Stimulated activated memory B cell treated with anti-CD40 and anti-IgM and Interleukin-4, amounts not matched to agents 10 μg/mL and 1 μg/mL and 100 μg/mL, for 72 hours (primary cell): ENCODE data around the gene HS2ST1.

Experiments used
- ATAC-seq: fragments of 150-1000 bp; cut with Tn5 transposase; 2 replicates; pipeline ENCODE4 v1.10.0; 2021
- H3K27ac Mint-ChIP-seq: one replicate; pipeline ENCODE4 v1.8.0; 2022; ENCODE audit warnings: mild to moderate bottlenecking, mixed read lengths
- H3K27me3 Mint-ChIP-seq: one replicate; pipeline ENCODE4 v1.8.0; 2022; ENCODE audit warnings: mixed read lengths
- H3K36me3 Mint-ChIP-seq: one replicate; pipeline ENCODE4 v1.8.0; 2022; ENCODE audit warnings: mixed read lengths
- H3K4me1 Mint-ChIP-seq: one replicate; pipeline ENCODE4 v1.8.0; 2022; ENCODE audit warnings: mixed read lengths
- H3K4me3 Mint-ChIP-seq: one replicate; pipeline ENCODE4 v1.8.0; 2022; ENCODE audit warnings: mild to moderate bottlenecking, moderate library complexity, mixed read lengths
- H3K9me3 Mint-ChIP-seq: one replicate; pipeline ENCODE4 v1.8.0; 2022; ENCODE audit warnings: mixed read lengths

Gene HS2ST1

GRCh38 chr1:86913896-86914600 is 387 bp upstream of the HS2ST1 start, which contains the start of gene SELENOF:
Gene SELENOF, minus strand, starts transcription at chr1:86914126. Its CDS starts 15 bp downstream, at chr1:86914111.
- peaks cover 24% of the 10 kb centered on the region for H3K36me3 Mint-ChIP-seq
- H3K4me1 Mint-ChIP-seq: peaks cover 40% of the 10 kb centered on the region
- no peak within 1 kb of the TSS for H3K4me3 Mint-ChIP-seq
- peak; percentile 97 for ATAC-seq
- no peaks in the 10 kb centered on the region for H3K9me3 Mint-ChIP-seq
- H3K27me3 Mint-ChIP-seq: no peaks in the 10 kb centered on the region
- no peak within 1 kb of the TSS for H3K27ac Mint-ChIP-seq

GRCh38 chr1:86914998-86915736 is 732 bp downstream of the HS2ST1 start:
- Mint-ChIP-seq H3K4me3 (no peak overlapping the region), H3K27ac (no peak overlapping the region), H3K36me3 (peaks cover 13% of the 10 kb centered on the region), H3K27me3 (no peaks in the 10 kb centered on the region), H3K9me3 (no peaks in the 10 kb centered on the region), H3K4me1 (peaks cover 29% of the 10 kb centered on the region)
- peak; percentile 25 for ATAC-seq

DNA sequence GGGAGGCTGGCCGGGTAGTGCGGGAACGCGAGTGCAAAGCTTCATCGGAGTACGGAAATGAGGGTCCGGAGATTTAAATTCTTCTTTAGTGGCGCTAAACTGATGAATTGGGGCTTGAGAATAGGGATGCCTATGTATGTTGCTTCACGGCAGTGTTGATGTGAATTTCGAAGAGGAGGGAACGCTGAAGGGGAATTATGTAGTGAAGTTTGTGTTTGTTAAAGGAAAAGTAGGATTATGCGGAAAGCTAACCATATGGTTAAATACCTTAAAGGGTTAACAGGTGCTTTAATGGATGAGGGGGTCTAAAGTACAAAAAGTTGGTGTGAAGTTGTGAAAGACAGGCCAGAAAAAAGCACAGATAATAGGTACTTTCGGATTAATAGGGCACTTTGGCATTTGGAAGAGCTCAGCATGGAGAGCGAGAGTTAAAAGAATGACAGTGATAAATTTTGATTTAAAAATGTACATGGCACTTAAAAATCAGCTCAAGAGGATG is 1.4 kb downstream of the HS2ST1 start:
- no peaks in the 10 kb centered on the region for H3K9me3 Mint-ChIP-seq
- no peak for ATAC-seq
- peaks cover 23% of the 10 kb centered on the region for H3K4me1 Mint-ChIP-seq
- H3K27ac Mint-ChIP-seq: no peak overlapping the region
- no peak overlapping the region for H3K4me3 Mint-ChIP-seq
- no peaks in the 10 kb centered on the region for H3K27me3 Mint-ChIP-seq
- H3K36me3 Mint-ChIP-seq: peaks cover 8% of the 10 kb centered on the region

GRCh38 chr1:86916752-86917151 is 2.3 kb downstream of the HS2ST1 start:
- Mint-ChIP-seq H3K4me3 (no peak overlapping the region), H3K9me3 (no peaks in the 10 kb centered on the region), H3K27ac (no peak overlapping the region), H3K4me1 (peaks cover 13% of the 10 kb centered on the region), H3K36me3 (peaks cover 9% of the 10 kb centered on the region), H3K27me3 (no peaks in the 10 kb centered on the region)
- ATAC-seq: no peak

DNA sequence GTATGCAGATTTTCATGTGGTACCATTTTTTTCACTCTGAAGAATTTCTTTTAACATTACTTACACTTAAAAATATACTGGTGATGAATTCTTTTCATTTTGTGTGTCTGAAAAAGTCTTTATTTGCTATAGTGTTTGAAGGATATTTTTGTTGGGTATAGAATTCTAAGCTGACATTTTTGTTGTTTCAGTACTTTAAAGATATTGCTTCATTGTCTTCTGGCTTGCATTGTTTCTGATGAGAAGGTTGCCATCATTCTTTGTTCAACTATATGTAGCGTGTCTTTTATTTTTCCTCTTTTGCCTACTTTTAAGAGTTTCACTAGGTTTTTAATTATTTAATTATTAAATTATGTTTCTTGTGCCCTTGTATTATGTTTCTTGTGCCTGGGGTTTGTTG is 8.0 kb downstream of the HS2ST1 start:
- H3K36me3 Mint-ChIP-seq: peaks cover 43% of the 10 kb centered on the region
- H3K9me3 Mint-ChIP-seq: peaks cover 11% of the 10 kb centered on the region
- H3K27ac Mint-ChIP-seq: no peak overlapping the region
- no peak overlapping the region for H3K4me3 Mint-ChIP-seq
- ATAC-seq: no peak
- H3K4me1 Mint-ChIP-seq: peaks cover 14% of the 10 kb centered on the region
- H3K27me3 Mint-ChIP-seq: no peaks in the 10 kb centered on the region

DNA sequence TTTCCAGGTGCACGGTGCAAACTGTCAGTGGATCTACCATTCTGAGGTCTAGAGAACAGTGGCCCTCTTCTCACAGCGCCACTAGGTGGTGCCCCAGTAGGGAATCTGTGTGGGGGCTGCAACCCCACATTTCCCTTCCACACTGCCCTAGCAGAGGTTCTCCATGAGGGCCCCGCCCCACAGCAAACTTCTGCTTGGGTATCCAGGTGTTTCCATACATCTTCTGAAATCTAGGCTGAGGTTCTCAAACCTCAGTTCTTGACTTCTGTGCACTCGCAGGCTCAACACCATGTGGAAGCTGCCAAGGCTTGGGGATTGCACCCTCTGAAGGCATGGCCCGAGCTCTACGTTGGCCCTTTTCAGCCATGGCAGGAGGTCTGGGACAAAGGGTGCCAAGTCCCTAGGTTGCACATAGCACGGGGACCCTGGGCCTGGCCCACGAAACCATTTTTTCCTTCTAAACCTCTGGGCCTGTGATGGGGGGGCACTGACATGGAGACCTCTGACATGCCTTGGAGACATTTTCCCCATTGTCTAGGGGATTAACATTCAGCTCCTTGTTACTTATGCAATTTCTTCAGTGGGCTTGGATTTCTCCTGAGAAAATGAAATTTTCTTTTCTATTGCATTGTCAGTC is 10.0 kb downstream of the HS2ST1 start:
- ATAC-seq: no peak
- Mint-ChIP-seq H3K27me3 (no peaks in the 10 kb centered on the region), H3K27ac (no peak overlapping the region), H3K36me3 (peaks cover 43% of the 10 kb centered on the region), H3K9me3 (peaks cover 11% of the 10 kb centered on the region), H3K4me1 (peaks cover 24% of the 10 kb centered on the region), H3K4me3 (no peak overlapping the region)

GRCh38 chr1:86925742-86926141 is 11.3 kb downstream of the HS2ST1 start:
- no peak overlapping the region for H3K4me3 Mint-ChIP-seq
- no peak overlapping the region for H3K27ac Mint-ChIP-seq
- H3K9me3 Mint-ChIP-seq: peaks cover 11% of the 10 kb centered on the region
- peaks cover 43% of the 10 kb centered on the region for H3K36me3 Mint-ChIP-seq
- peaks cover 24% of the 10 kb centered on the region for H3K4me1 Mint-ChIP-seq
- H3K27me3 Mint-ChIP-seq: no peaks in the 10 kb centered on the region
- no peak for ATAC-seq

GRCh38 chr1:86926883-86927282 is 12.4 kb downstream of the HS2ST1 start:
- no peak overlapping the region for H3K4me3 Mint-ChIP-seq
- no peak for ATAC-seq
- peaks cover 26% of the 10 kb centered on the region for H3K4me1 Mint-ChIP-seq
- H3K27ac Mint-ChIP-seq: peak overlapping the region; percentile 15
- peaks cover 11% of the 10 kb centered on the region for H3K9me3 Mint-ChIP-seq
- no peaks in the 10 kb centered on the region for H3K27me3 Mint-ChIP-seq
- peaks cover 35% of the 10 kb centered on the region for H3K36me3 Mint-ChIP-seq

DNA sequence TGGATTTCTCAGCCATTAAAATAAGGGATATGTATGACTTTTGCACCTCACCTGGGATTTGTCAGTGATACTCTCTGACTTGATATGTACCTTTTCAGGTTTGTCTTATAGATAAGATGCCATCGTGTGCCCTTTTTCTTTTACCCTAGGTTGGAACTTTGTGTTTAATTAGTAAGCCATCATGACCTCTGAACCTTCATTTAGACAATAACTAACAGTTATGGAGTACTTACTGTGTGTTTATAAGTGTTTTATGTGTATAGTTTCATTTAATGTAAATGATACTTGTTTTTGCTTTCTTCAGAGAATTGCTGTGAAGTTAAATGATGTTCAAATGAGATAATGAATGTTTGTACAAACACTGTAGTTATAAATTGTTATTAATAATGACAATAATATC is 14.4 kb downstream of the HS2ST1 start:
- Mint-ChIP-seq H3K4me1 (peaks cover 39% of the 10 kb centered on the region), H3K9me3 (peaks cover 7% of the 10 kb centered on the region), H3K4me3 (no peak overlapping the region), H3K27ac (no peak overlapping the region), H3K36me3 (peaks cover 21% of the 10 kb centered on the region), H3K27me3 (no peaks in the 10 kb centered on the region)
- ATAC-seq: no peak

GRCh38 chr1:86933051-86933450 is 18.6 kb downstream of the HS2ST1 start:
- no peak overlapping the region for H3K27ac Mint-ChIP-seq

GRCh38 chr1:86933562-86934377 is 19.3 kb downstream of the HS2ST1 start:
- H3K36me3 Mint-ChIP-seq: no peaks in the 10 kb centered on the region
- H3K27me3 Mint-ChIP-seq: no peaks in the 10 kb centered on the region
- H3K4me1 Mint-ChIP-seq: peaks cover 34% of the 10 kb centered on the region
- no peak overlapping the region for H3K27ac Mint-ChIP-seq
- ATAC-seq: no peak
- no peaks in the 10 kb centered on the region for H3K9me3 Mint-ChIP-seq
- H3K4me3 Mint-ChIP-seq: no peak overlapping the region

More at GRCh38 chr1:86933051-86933450, 18.6 kb downstream of the HS2ST1 start:
- Mint-ChIP-seq H3K27me3 (no peaks in the 10 kb centered on the region), H3K9me3 (no peaks in the 10 kb centered on the region), H3K4me3 (no peak overlapping the region), H3K36me3 (no peaks in the 10 kb centered on the region), H3K4me1 (peaks cover 29% of the 10 kb centered on the region)
- no peak for ATAC-seq

DNA sequence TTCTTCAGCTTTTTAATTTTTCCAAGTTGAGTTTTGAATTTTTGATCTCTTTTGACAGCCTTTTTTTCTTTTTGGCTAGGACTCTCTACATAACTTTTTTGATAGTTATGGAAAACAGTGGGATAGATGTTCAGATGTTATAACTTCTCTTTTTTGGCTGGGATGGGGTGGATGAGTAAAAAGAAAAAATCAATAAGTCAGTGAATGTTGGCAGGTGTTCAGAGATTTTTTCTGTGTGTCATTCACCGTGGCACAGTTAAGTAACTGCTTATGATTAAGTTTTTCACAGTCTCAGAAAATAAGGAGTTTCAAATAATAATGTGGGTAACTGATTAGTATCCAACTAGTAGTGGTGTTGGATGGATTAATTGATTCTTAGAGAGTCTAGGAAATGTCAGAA is 24.0 kb downstream of the HS2ST1 start:
- Mint-ChIP-seq H3K4me1 (peaks cover 29% of the 10 kb centered on the region), H3K4me3 (no peak overlapping the region), H3K27ac (peak overlapping the region; percentile 7), H3K36me3 (no peaks in the 10 kb centered on the region), H3K9me3 (no peaks in the 10 kb centered on the region), H3K27me3 (no peaks in the 10 kb centered on the region)
- ATAC-seq: no peak

DNA sequence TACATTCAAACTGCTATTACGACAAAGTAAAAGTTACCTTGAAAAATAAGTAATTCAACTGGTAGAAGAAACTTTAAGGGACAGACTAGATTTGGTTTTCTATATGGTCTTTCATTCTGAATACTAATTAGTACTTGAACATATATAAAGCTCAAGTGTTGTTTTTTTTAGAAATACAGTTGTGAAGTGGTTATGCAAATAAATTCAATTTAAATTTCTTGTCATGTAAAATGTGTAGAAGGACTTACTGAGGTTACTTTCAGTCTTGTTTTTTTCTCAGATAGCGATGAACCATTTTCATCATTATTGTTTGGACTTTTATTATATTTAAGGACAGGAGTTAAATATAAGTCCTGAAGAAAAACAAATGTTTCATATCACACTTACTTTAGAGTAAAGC is 24.4 kb downstream of the HS2ST1 start:
- Mint-ChIP-seq H3K36me3 (no peaks in the 10 kb centered on the region), H3K27ac (peak overlapping the region; percentile 7), H3K4me1 (peaks cover 25% of the 10 kb centered on the region), H3K4me3 (no peak overlapping the region), H3K27me3 (no peaks in the 10 kb centered on the region), H3K9me3 (no peaks in the 10 kb centered on the region)
- ATAC-seq: no peak

DNA sequence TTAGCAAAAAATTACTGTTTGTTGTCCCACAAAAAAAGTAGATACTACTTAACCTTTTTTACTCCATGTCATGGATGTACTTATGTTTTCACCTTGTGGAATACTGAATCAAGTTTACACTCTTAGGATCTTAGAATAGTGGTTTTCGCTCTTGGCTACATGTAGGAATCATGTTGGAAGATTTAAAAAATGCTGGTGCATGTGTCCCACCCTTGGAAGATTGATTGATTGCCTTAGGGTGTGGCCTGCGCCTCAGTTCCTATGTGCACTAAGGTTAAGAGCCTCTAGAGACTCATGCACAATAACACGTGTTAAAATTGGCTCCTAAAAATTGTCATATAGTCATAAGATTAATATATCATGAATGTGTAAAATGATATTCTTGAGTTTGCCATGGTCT is 25.0 kb downstream of the HS2ST1 start:
- ATAC-seq: no peak
- Mint-ChIP-seq H3K9me3 (no peaks in the 10 kb centered on the region), H3K36me3 (no peaks in the 10 kb centered on the region), H3K27ac (peak overlapping the region; percentile 7), H3K27me3 (no peaks in the 10 kb centered on the region), H3K4me3 (no peak overlapping the region), H3K4me1 (peaks cover 19% of the 10 kb centered on the region)

- Mint-ChIP-seq H3K27ac (no peak overlapping the region), H3K4me1 (peaks cover 19% of the 10 kb centered on the region), H3K4me3 (no peak overlapping the region), H3K36me3 (no peaks in the 10 kb centered on the region), H3K9me3 (no peaks in the 10 kb centered on the region), H3K27me3 (no peaks in the 10 kb centered on the region)
- no peak for ATAC-seq
Observed at GRCh38 chr1:86940599-86940998, 26.2 kb downstream of the HS2ST1 start.
